GM19035 (cell line): ENCODE measurements around the gene STXBP6.
"Not testable (repeated sequence)": the region's sequence is repeated elsewhere in the genome, so short reads cannot be mapped to it uniquely, and the experiment has no call there.

Experiments
- ATAC-seq: cut with Tn5 transposase; IDR thresholded peaks from one replicate; pipeline ENCODE4 v1.9.1; 2021; ENCODE audit not compliant: unreplicated experiment

STXBP6 gene

GRCh38 chr14:24959791-24960331 is 90.1 kb downstream of the STXBP6 start:
- ATAC-seq, result peak; percentile 50

GRCh38 chr14:24958271-24958670 is 91.7 kb downstream of the STXBP6 start:
- no peak for ATAC-seq

DNA sequence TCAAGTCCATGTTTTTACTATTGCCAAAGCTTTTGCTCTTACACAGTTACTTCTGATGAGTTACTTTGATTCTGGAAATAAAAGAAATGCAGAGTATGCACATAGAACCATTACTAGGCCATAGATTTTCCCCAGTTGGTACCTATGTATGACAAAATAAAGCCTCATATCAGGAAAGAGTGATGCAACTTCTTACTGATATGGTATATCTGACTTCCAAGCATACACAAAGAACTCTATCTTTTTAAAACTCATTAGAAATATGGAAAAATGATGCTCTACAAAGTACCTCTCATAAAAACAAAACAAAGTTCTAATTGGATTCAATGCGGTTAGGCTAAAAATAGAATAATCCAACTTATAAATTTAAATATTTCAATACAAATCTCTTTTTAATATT is 92.1 kb downstream of the STXBP6 start:
- ATAC-seq, result no peak

- no peak for ATAC-seq
Observed at GRCh38 chr14:24956104-24956503, 93.8 kb downstream of the STXBP6 start.

GRCh38 chr14:24954700-24955037 is 95.3 kb downstream of the STXBP6 start:
- no peak for ATAC-seq

- ATAC-seq, result no peak
Observed at GRCh38 chr14:24954037-24954699, 95.8 kb downstream of the STXBP6 start.

DNA sequence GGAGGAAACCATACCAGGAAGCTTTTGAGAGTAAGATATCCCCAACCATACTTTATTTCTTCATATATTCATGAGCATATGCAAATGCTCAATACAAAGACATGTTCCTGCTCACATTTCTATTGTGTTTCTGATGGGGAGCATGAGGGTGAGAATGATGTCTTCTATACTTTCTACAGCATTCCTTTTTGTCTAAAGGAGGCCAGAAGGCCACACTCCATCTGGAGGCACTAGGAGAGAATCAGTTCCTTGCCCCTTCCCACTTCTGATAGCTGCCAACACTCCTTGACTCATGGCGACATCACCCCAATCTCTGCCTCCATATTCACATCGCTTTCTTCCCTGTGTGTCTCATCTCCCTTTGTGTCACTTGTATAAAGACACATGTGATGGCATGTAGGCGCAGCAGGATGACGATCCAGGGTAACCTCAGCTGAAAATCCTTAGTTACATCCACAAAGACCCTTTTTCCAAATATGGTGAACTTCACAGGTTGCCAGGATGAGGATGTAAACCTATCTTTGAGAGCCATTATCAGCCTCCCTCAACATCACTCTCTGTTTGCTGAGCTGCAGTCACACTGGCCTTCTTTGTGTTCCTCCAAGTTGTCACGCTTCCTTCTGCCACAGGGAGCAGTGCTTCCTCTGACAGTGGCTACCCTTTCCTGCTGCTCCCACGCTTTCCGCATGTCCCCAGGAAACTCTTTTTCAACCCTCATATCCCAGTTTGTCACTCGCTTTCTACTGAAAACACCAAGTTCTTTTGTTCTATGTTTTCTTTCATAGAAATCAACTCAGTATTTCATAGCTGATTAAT is 96.9 kb downstream of the STXBP6 start:
- ATAC-seq, result no peak

GRCh38 chr14:24948261-24948847 is 101.6 kb downstream of the STXBP6 start:
- ATAC-seq, result no peak

- ATAC-seq, result no peak
Observed at GRCh38 chr14:24947131-24947530, 102.8 kb downstream of the STXBP6 start.

DNA sequence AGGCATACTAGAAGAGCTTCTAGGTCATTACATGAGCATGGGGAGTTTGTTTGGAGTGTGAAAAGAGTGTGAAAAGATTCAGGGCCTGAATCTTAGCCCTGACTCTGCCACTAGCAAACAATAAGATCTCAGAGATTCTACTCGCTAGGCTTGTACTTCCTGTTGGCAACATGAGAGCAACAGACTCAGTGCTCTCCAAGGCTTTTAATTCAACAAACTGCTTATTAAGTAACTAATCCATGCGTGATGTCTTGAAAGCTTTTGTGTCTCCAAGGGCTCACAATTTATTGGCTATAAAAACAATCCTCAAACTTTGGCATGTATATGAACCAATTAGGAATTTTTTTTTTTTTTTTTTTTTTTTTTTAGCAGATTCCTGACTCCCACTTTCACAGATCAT is 105.1 kb downstream of the STXBP6 start:
- ATAC-seq, result no peak

DNA sequence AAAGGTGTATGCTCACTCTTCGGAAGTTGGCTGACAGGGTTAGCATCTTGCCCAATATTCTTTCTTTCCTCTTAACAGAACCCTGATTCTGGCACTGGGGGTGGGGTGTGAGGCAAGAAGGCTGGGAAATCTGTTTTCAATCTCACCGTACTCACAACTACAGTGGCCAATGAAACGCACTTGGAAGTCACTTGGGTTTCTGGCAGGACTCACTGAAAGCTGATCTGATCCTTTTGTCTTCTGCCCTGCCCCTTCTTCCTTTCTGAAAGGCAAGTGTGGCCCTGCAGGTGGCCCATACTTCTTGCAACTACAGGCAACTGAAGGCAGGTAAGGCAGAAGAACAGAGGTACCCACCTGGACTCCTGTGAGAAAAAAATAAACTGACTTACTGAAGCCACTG is 106.9 kb downstream of the STXBP6 start:
- no peak for ATAC-seq

DNA sequence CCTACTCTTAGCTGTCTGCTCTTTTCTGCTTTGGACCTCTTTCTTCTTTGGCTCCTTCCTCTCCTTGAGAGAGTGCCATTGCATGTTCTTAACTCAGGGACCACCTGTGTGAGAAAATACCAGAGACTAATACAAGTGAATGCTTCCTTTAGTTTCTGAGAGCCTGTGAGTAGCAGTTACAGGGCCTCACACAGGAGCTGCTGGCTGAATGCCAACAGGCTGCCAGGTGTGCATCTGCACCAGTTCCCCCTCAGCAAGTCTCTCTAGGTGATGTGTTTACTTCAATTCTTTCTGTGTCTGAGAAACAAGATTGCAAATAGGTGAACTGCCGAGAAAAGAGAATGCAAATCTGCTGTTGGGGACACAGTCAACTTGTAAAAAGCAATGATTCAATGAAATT is 108.2 kb downstream of the STXBP6 start:
- no peak for ATAC-seq

- ATAC-seq, result no peak
Observed at GRCh38 chr14:24940213-24940783, 109.6 kb downstream of the STXBP6 start.

GRCh38 chr14:24938593-24938992 is 111.4 kb downstream of the STXBP6 start:
- no peak for ATAC-seq

GRCh38 chr14:24937300-24937699 is 112.6 kb downstream of the STXBP6 start:
- no peak for ATAC-seq

GRCh38 chr14:24936773-24937172 is 113.2 kb downstream of the STXBP6 start:
- ATAC-seq, result not testable (repeated sequence)

DNA sequence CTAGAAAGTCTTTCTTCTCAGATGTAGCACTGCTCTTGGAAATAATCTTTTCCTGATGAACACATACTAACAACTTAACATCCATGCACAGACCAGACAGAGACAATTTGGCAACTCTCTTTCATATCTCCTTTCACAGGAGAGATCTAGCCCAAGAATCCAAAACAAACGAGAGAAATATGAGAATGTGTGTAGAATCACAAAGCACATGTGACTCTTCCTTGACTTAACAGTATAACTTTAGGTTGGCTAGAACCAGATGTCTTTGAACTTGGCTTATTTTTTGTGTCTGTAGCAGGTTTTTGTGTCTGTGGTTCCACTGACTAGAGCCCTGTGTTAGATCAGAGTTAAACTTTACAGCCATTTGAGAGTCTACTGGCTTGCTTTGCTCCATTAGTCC is 114.2 kb downstream of the STXBP6 start:
- ATAC-seq, result no peak

- no peak for ATAC-seq
Observed at GRCh38 chr14:24928386-24928900, 121.5 kb downstream of the STXBP6 start.

- no peak for ATAC-seq
Observed at GRCh38 chr14:24927809-24928208, 122.1 kb downstream of the STXBP6 start.

DNA sequence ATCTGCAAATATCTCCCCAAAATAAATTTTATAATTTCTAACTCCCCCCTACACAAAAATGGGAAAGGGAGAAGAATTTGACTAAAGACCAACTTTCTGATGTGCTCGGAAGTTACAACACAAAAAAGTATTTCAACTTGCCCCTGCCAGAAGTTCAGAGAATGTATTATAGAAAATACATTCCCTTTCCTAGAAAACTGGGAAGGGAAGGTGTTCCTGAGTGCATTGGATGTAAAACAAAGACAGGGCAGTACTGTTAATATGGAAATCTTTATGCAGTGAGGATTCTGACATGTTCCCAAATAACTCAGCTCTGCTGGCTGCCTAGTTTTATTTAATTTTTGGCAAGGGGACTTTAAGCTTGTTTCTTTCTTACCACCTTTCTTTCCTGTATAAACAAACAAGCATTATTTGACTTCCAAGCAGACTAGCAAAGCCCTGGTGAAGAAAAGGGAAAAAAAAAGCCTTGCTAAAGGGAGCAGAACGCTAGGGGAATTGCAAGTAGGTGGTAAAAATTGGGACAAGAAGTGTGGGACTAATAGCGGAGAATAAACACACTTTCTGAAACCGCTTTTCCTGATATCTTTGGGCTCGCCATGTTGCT is 124.1 kb downstream of the STXBP6 start:
- no peak for ATAC-seq

DNA sequence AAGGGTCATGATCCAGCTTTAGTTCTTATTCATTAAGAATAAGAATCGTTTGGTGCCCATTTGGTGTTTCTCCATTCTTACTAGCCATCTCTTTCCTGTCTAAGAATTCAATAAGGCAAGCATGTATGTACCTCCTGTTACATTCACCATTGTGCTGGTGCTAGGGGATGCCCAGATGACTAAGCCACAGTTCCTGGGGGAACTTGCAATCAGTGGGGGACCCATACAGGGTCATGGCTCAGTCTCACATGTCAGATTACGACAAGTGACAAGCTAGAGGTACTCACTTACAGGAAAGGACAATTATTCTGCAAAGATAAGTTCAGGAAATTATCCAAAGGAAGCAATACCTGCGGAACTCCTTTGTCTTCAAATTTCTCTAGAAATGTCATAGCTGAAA is 125.4 kb downstream of the STXBP6 start:
- no peak for ATAC-seq
